HG03139 (cell line): ENCODE measurements around the gene KCNIP2.

Source experiments
- ATAC-seq: cut with Tn5 transposase; IDR thresholded peaks from one replicate; pipeline ENCODE4 v1.9.1; 2021; ENCODE audit not compliant: unreplicated experiment

The KCNIP2 gene

DNA sequence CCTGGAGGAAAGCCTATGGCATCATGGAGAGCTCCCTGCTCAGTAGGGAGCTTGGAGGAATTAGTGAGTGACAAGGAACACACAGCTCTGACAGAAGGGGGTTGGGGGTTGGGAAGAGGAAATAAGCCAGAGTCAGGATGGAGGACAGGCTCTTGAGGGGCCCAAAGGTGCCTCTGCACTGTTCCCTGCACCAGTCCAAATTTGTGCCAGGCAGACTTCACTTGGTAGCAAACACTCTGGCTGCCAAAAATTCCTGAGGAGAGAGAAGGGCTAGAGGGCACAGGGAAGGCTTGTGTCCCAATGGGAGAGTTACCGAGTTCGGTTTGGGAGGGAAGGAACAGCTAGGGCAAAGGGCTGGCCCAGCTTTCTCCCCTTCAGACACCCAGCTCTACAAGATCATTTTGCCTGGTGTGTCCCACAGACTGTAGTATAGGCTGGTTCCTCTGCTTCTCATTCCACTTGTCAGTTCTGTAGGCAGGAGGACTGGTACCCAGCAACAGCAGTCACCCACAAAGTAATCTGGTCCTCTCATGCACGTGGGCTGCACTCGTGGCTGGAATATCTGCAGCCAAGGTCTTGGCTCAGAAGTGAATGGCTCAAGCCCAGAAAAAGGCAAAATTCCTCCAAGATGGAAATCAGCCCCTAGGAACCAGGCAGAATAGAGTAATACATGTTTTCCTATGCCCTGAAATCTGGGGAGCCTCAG, 8.0 kb upstream of the KCNIP2 start:
- no peak for ATAC-seq

DNA sequence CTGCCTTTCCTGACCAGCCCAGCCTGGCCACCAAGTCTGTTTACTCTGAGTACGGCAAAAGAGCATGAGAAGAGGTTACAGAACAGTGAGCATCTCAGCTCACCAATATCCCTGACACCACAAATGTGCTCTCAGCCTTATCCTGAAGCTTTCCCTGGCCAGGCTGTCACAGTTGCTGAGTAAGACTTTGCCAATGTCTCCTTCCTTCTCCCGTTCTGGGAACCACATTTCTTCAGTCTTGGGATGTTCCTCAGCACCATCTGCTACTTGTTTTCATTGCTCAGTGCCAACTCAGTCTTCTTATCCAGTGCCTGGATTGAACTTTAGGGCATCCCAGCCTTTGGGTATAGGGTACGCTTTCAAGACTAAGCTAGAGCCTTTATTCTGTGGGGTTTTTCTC, 7.1 kb upstream of the KCNIP2 start:
- ATAC-seq, result no peak

DNA sequence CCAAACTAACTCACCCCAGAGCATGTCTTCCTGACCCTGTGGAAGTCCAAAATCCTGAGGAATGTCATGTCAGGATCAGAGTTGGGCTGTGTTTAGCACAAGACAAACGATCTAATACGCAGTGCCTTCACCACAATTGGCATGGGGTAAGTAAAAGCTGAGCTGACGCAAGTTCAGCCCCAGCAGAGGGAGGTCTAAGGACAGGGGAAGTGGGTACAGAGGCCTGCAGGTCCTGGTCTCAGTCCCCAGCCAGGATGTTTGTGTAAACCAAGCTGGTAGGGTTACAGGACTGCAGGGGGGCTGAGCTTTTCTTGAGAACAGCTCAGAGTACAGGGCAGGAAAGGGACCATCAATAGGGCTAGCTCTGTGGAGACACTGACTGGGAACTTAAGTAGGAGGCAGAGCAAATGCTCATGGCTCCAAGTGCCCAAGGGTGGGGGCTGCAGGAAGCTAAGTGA, 5.3 kb upstream of the KCNIP2 start:
- no peak for ATAC-seq

DNA sequence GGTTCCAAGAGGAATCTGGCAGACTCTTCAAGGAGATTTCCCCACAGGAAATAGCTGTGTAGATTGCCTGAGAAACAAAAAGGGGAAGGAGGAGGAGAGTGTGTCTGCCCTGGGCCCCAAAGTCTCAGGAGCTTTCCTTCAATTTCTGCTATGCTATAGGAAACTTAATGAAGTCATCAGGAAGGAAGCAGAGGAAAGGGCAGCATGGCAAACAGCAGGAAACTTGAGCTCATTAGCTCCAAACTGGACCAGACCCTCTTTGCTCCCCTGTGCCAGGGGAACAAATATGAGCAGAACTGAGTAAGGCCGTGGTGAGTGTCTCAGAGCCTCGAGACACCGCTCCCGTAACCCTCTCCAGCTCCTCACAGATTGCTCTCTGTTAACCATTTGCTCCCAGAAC, 4.8 kb upstream of the KCNIP2 start:
- ATAC-seq, result no peak

DNA sequence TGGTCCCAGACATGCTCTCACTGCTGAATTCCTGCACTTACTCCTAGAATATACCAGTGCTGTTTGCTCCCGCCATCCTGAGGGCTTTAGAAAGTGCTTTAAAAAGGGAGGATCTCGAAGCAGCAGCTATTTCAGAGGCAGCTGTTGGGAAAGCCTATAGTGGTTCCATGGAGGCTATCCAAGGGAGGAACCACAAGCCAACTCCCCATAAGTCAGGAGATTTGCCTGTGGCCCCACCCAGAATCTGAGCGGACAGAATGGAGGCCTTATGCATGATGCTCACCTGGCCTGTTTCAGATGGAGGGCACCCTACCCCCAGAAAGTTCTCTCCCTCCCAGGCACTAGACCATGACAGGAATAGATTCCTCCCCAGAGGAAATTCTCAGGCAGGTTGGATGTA, 2.3 kb upstream of the KCNIP2 start:
- ATAC-seq, result no peak

DNA sequence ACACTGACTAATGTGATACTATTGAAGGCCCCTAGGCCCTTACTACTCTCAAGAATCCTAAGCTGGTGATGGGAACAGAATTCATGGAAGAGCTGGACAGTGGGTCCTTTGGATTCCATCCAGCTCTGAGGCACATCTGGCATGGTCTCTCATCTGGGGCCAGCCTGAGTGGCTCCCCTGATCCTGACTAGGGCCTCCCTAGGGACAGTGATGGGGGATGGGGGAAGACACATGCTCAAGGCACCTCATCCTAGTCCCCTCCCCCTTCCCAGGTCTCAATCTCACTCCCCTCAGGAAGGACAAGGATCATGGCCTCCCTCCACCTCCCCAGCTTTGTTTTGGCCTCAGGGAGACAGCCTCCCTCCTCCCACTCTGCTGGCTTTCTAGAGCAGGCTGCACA, 1.8 kb downstream of the KCNIP2 start:
- no peak for ATAC-seq

DNA sequence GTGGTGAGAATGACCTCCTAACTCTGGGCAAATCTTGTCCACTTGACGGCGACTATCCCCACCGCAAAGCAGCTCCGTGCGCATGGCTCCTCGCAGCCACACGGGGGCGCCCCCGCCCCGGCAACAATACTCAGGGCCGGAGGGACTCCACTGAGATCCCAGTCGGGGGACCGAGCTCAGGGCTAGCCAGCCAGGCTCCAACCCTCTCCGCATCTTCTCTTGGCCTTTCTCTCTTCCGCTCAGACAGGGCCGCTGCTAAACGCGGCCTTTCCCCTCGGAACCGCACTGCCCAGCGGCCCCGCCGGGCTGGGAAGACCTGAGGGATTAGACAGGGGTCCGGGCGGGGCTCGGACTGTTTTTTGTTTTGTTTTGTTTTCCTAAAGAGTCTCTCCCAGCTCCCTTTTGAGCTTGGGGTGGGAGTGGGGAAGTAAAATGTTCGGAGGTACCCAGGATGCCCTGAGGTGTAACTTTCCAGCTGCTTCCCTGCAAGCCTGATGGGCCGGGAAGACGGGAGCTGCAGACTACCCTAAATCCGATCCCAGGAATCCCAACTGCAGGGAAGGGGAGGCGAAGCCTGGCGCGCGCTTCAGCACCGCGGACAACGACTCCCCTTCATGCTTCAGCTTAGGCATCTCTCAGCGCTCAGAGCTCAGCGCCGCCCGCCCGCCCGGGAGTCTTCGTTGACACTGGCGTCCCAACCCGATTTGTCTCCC, 2.7 kb downstream of the KCNIP2 start:
- peak; percentile 63 for ATAC-seq

DNA sequence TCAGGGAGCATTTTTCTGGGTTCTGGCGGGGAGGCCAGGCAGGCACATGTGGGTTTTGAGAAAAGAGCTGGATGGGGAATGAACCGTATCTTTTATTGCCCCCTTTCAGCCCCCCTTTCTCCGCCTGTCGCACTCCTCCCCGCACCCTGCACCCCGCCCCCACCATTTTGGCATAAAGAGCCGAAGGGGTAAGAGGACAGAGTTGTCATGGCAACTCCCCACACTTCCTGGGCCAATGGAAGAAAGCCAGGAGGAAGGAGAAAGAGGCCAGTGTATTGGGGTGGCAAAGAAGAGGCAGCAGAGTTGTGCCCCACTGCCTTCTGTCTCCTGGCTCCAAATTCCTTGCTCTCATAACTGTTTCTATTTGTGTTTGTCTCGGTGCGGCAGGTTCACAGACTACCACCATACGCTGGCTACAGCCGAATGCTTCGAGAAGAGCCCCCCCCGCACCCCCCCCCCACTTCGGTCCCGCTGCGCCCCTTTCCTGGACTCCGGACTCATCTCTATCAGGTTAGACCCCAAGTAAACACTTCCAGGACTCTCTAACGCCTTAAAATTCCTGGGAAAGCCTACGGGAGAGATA, 3.4 kb downstream of the KCNIP2 start:
- no peak for ATAC-seq

DNA sequence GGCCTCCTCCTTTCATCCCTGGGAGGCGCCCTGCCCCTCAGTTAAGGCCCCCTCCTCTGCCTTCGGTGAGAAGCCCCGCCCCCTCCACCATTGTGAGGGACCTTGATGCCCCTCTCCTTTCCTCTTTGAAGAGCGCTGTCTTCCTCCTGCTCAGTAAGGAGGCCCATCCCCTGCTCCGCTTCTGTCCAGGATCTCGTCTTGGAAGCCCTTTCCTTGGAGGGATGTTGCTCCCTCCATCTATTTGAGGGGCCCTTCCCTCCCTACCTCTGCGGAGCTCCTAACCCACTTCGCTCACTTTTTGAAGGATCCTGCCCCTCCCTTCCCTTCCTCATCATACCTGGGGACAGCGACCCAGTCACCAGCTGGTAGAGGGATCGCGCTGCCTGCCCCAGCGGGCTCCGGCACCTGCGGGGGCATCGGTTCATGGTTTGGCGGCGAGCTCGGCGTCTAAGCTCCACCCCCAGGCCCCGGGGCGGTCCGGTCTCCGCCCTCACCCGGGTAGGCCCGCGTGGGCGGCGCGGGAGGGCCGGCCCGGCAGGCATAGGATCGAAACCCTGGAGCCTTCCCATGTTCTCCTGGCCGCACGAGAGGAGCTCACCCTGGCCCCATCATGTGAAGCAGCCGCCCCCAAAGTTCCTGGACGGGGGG, 4.1 kb downstream of the KCNIP2 start:
- ATAC-seq, result no peak

DNA sequence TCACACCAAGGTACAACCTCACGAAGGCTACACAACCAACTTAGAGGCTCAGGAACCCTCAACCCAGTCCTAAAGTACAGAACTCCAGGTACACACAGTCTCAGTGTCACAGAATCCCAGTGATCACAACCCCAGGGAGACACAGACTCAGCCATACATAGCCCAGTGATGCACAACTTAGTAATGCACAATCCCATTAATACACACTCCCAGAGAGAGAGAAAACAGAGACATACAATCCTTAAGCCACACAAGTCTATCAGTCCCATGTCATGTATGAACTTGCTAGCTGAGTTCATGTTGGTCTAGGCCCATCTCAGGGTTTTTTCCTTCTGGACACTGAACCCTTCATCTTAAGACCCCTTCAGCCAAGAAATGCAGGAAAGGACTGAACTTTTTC, 4.6 kb downstream of the KCNIP2 start:
- ATAC-seq, result no peak

DNA sequence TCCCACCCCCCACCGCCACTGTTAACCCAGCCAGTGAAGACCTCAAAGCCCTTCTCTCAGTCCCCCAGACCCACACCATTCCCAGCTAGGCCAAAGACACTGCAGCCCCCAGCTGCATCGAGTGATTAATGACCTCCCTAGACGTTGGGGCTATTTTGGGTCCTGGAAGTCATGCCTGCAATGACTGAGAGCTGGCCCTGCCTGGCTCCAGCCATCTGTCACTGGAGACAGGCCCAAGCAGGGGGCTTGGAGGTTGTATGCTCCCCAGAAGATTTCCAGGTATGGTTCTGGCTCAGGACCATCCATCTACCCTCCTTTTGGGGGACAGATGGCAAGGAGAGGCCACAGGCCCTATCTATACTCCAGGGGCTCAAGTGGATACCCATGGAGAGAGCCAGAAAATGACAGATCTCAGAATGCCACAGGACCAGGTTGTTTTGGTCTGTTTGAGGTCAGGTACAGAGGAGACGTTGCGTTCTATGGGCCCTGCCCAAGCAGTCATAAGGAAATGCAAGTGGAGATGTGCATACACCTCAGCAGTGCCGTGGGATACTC, 5.1 kb downstream of the KCNIP2 start:
- ATAC-seq, result no peak

DNA sequence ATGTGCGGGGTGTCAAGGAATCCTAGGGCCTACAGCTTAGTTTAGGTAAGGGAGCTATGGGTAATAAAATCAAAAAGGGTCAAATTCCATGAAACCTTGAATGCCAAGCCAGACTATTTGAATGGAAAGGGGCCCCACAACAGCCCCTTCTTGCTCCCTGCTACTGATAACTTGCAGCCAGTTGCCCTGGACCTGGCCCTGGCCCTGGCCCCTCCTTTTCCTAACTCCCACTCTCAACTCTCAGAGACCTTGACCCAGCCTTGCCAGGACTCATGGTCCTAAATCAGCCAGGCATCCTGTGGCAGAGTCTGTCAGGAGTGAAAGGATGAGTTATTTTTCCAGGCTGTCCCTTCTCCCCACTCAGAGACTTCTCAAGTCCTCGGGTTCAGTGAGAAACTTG, 5.9 kb downstream of the KCNIP2 start:
- no peak for ATAC-seq

DNA sequence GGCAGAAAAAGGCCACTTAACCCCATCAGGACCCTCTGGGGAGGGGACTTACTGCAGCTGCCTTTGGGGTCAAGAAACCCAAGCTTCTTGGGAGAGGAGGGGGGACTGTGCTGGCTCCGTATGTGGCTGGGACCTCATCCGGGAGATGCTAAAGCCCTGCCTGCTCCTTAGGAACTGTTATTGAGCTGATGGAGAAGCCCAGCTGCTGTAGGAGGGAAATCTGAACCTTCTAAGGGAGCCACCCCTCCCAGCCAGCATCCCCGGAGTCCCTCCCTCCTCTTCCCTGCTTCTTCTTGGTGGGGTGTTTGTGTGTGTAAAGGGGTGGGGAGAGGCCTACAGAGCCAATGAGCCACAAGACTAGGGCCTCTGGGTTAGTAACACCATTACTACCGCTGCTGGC, 8.2 kb downstream of the KCNIP2 start:
- no peak for ATAC-seq

DNA sequence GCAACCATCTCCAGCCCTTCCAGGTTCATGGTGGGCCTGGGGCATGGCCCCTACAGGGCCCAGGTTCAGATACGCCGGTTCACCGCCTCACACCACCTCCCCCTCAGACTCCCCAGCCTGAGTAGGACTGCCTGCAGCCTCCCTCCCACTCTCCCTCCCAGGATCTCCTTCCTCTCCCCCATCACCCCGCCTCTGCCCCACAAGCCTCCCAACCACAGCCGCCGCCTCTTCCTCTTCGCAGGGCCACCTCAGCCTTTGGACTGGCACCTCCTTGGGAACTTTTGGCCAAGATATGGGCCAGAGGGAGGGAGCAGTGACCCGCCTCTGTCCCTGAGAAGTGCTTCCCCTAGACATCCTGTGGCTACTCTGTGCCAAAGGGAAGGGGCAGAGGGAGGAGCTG, 9.3 kb downstream of the KCNIP2 start:
- no peak for ATAC-seq

DNA sequence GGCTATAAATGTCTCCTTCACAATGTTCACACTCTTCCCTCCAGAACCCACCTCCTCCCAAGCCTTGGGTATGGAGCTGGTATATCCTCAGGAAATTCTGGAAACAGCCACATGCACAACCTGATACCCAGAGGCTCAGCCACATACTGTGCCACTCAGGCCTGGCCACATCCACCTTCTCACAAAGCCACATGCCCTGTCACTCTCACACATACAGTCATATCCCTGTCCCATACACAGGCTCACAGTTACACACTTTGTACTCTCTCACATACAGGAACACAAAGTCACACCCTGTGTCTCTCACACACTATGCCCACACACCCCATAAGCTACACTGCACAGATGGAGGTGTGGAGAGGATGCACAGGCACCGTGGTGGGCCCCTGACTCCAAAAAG, 10.1 kb downstream of the KCNIP2 start:
- no peak for ATAC-seq

DNA sequence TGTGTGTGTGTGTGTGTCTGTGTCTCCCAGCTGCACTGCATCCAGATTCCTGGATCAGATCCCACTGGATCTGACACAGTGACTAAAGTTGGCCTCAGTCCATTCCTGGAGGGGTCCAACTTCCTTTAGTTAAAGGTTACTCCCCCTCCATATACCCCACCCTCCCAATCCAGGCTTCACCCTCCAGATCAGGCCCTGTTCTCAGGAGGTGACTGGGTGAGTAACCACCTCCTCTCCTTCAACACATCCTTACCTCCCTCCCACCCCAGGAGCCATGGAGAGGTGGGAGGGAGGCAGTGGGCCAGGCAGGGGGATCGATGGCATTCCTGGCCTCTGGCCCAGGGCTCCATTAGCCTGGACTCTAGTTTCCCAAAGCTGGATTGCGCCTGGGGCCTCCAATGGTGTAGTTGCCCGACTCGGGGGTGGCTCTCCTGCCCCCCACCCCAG, 11.3 kb downstream of the KCNIP2 start:
- no peak for ATAC-seq

DNA sequence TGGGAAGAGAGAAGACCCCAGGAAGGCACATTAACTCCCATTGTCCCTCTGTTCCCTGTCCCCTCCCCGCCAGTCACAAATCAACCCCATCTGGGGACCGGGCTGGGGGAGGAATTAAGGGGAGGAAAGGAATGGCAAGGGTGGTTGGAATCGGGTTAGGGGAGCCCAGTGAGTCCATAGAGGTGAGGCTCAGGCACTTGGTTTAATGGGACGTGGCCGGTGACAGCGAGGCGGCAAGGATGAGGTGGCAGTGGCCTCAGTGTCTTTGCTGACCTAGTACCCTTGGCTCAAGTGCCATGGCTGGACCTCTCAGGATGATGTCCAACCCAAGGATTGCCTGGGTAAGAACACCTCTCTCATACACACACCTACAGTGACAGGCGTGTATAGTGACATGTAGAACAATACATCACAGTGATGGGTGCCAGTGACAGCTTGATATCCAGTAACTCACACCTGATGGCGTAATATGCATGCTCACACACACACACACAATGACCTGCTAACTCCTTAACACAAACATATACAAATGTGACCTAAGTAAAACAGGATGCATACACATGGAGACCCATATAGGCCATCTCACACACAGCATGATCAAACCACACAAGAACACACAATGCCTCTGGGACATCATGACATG, 12.3 kb downstream of the KCNIP2 start:
- no peak for ATAC-seq

DNA sequence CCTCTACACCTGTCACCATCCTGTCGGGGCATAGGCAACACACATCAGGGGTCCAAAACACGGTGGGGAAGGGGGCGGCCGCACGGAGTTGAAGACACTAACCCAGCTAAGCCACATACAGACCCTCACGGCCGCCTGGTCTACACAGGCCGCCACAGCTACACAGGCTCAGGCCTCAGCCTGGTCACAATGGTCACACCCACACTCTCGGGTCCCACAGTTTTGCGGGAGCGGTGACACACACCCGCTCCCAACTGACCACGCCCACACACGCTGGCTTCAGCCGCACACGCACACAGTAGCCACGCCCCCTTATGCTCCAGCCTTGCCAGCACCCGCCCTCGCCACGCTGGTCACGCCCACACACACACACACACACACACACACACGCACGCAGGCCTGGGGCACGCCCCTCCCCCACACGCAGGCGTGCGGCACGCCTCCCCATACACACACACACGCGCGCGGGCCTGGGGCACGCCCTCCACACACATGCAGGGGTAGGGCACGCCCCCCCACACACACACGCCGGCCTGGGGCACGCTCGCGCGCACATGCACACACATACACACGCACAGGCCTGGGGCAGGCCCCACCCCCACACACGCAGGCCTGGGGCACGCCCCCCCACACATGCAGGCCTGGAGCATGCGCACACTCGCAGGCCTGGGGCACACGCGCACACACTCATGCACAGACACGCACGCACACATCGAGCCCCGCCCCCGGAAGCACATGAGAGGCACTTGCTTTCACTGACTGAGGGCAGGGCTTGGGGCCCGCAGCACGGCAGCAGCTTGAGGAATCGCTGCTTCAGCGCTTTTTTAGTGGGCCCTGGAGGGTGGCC, 13.1 kb downstream of the KCNIP2 start:
- peak; percentile 52 for ATAC-seq

DNA sequence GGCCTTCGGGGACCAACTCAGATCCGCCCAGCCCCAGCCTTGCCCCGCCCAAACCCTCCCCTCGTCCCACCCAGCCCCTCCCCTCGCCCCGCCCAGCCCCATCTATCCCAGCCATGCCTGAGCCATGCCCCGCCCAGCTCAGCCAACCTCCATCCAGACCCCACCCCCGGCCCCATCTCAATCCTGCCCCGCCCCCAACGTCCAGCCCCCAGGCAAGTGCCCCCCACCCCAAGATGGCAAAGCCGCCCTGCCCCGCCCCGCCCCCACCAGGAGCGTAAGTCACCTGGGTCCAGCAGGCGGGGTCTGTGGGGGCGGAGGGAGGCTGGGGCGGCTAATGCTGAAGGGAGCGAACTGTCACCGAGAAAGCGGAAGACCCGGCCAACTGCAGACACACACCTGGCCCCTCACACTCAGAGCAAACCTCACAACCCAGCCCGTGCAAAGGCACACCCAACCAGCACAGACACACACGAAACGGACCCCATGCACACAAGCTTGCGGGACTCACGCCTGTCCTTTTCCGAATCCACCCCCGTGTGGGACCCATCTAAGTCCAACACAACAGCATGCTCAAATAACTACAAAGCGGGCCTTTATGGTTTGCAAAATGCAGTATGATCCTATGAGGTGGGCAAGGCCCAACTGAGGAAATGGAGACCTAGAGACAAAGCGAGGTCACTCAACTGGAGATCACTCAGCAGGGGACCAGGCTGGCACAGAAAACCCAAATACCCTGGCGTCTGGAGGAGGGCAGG, 13.9 kb downstream of the KCNIP2 start:
- ATAC-seq, result no peak
